ENCODE data around the gene LBH. TPM values are rescaled to one million over a fixed set of nuclear protein-coding genes. Genes with fewer than 3 reads are reported as not detected.

The LBH gene
- total and polyA plus RNA-seq, 11 donors = 54.2 to 226 (median 166) TPM

DNA sequence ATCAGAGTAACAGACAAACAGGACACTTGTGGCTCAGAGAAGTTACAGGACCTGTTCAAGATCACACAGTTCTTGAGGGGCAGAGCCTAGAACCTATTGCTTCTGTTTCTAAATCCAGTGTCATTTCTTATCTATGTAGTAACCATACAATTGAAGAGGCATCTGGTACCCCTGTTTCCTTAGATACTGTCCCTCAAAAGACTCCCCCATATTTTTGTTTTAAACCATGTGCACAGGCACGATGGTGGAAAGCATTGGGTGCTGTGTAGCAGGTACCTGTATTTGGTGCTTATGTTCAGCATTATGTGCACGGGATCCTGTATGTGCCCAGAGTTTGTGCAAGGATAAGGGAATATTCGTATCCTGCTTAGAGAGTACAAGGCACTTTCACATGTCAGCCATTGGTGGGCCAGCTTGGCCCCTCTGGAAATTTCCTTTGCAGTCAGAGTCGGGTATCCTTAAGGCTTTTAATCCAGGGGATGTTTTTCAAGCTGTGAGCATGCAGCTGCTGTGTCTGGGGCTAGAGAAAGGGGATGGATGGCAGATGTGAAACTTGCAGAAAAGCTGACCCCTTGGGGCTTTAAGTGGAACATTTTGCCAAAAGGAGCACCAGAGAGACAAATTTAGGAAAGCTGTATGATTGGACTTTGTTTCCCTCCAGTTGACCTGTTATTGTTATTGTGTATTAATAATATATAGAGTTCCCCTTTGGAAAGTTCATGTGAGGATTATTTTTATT lies 2.1 kb downstream of the LBH start:
- intact Hi-C loops (cut with DNase I) = loop anchor here in 9 of 10 donors (2.0 to 10.0 kb wide), 12 partner anchors 114 to 331 kb away; partner anchors contain the start of gene LCLAT1 (in 4 of the 9)
- Histone ChIP-seq H3K4me1 (peaks cover 9 to 69% (median 57%) of the 10 kb centered on the region in 12 donors), H3K27me3 (peaks cover 0 to 9% (median 0%) of the 10 kb centered on the region in 9 donors), H3K4me3 (peak overlapping the region; percentile 72 to 98 (median 90)), H3K27ac (peak overlapping the region in 11 of 12 donors; percentile 67 to 100 (median 97)), H3K36me3 (peaks cover 0 to 41% (median 29%) of the 10 kb centered on the region in 9 donors), H3K9me3 (no peaks in the 10 kb centered on the region)
- DNase-seq = no peak
- ATAC-seq = no peak
- 10 to 19% (median 14%) methylated on average over 4 of the region's 4 CpGs for WGBS, 4 donors
- no peak for TF ChIP-seq POLR2A (IDR thresholded peaks at IDR 0.05)

GRCh38 chr2:30234180-30234971 lies 3.0 kb downstream of the LBH start:
- peaks cover 0 to 9% (median 0%) of the 10 kb centered on the region in 9 donors for H3K27me3 ChIP-seq
- ATAC-seq (peak in 1 of 4 donors; percentile 0), DNase-seq (no peak)
- H3K36me3 ChIP-seq = peaks cover 0 to 48% (median 34%) of the 10 kb centered on the region in 9 donors
- H3K4me3 ChIP-seq = peak overlapping the region in 11 of 12 donors; percentile 72 to 98 (median 91)
- H3K4me1 ChIP-seq = peaks cover 9 to 78% (median 66%) of the 10 kb centered on the region in 12 donors
- no peaks in the 10 kb centered on the region for H3K9me3 ChIP-seq
- peak overlapping the region in 11 of 12 donors; percentile 67 to 100 (median 97) for H3K27ac ChIP-seq
- intact Hi-C loops (cut with DNase I) = loop anchor here in 9 of 10 donors (2.0 to 10.0 kb wide), 12 partner anchors 113 to 330 kb away; partner anchors contain the start of gene LCLAT1 (in 4 of the 9)
- 21 to 29% (median 26%) methylated on average over 11 to 12 of the region's 12 CpGs for WGBS, 4 donors
- TF ChIP-seq CTCF (IDR thresholded peaks at IDR 0.05) (no peak), POLR2A (IDR thresholded peaks at IDR 0.05) (no peak)

- ATAC-seq (no peak), DNase-seq (no peak)
- peaks cover 0 to 9% (median 0%) of the 10 kb centered on the region in 9 donors for H3K27me3 ChIP-seq
- no peaks in the 10 kb centered on the region for H3K9me3 ChIP-seq
- intact Hi-C loops (cut with DNase I) = loop anchor here in 9 of 10 donors (2.0 to 10.0 kb wide), 9 partner anchors 67 to 330 kb away; partner anchors contain the start of gene LCLAT1 (in 4 of the 9)
- H3K36me3 ChIP-seq = peaks cover 0 to 55% (median 38%) of the 10 kb centered on the region in 9 donors
- H3K4me1 ChIP-seq = peaks cover 13 to 82% (median 74%) of the 10 kb centered on the region in 12 donors
- TF ChIP-seq POLR2A (IDR thresholded peaks at IDR 0.05) = no peak
- TF ChIP-seq CTCF (IDR thresholded peaks at IDR 0.05) = no peak
- peak overlapping the region in 9 of 12 donors; percentile 65 to 100 (median 93) for H3K27ac ChIP-seq
- 51 to 75% (median 55%) methylated on average over 6 of the region's 6 CpGs for WGBS, 4 donors
- H3K4me3 ChIP-seq = peak overlapping the region in 9 of 12 donors; percentile 11 to 98 (median 87)
Observed at GRCh38 chr2:30235008-30235655, 3.8 kb downstream of the LBH start.
